Testis (tissue), 3 donors: ENCODE results near the gene TUBA1C. TPM values are rescaled to one million over a fixed set of nuclear protein-coding genes. Genes with fewer than 3 reads are reported as not detected.
A peak's percentile ranks its signal among the peaks of the same experiment; 100 is the strongest.
"Not testable (repeated sequence)": the region's sequence is repeated elsewhere in the genome, so short reads cannot be mapped to it uniquely, and the experiment has no call there.

Experiments
- DNase-seq: peaks from one replicate; pipeline ENCODE4 v3.0.0-alpha.2; 2019
- H3K27ac ChIP-seq, 2 donors: fragments of 200-600 bp; sonication (generic); one replicate each; pipeline ENCODE4 v1.5.1; 2019
- H3K27me3 ChIP-seq: fragments of 200-600 bp; sonication (generic); one replicate; pipeline ENCODE4 v1.5.1; 2019
- H3K36me3 ChIP-seq: fragments of 200-600 bp; sonication (generic); one replicate; pipeline ENCODE4 v1.5.1; 2017; ENCODE audit warnings: low read depth; ENCODE audit errors: missing control alignments
- H3K4me1 ChIP-seq: fragments of 200-600 bp; sonication (generic); one replicate; pipeline ENCODE4 v1.5.1; 2019
- H3K4me3 ChIP-seq, 2 donors: fragments of 200-600 bp; sonication (generic); one replicate each; pipeline ENCODE4 v1.5.1; 2017 to 2019
- H3K9me3 ChIP-seq: fragments of 200-600 bp; sonication (generic); one replicate; pipeline ENCODE4 v1.5.1; 2017
- POLR2A ChIP-seq: fragments of 450-650 bp; IDR thresholded peaks from one replicate; pipeline ENCODE4 v1.6.1; 2017; ENCODE audit warnings: antibody characterized with exemption, mild to moderate bottlenecking, moderate library complexity
- WGBS, 2 donors: methylation state at CpG; one replicate each; pipeline ENCODE4 v1.1.5; 2018; 5-methylcytosine and 5-hydroxymethylcytosine counted together
- intact Hi-C: fragments of 100-400 bp; cut with DNase I; formaldehyde crosslinking; loops from one replicate; pipeline ENCODE4 v1.15.1; 2023; ENCODE audit warnings: low total_unique reads
- polyA plus RNA-seq: library from polyadenylated mRNA; stranded (reverse); fragments of 350-450 nt; fragmentation: Illumina TruSeq; extraction: RNeasy Lipid Tissue Mini Kit (QIAGEN cat#74804); gene quantifications from one replicate; pipeline ENCODE4 v1.2.3, GENCODE V29; 2014; ENCODE audit warnings: low read depth, low replicate concordance; ENCODE audit not compliant: insufficient read depth
- total RNA-seq, 2 donors: library from RNA; depleted of rRNA; stranded (reverse); fragments of >200 nt; gene quantifications; one replicate each; pipeline ENCODE4 v1.2.3, GENCODE V29; 2016
- TF ChIP-seq, protein P1 (sequence below), 3 experiments: fragments of 450-650 bp in 2 of 3; fragments of 200-600 bp in 1 of 3; sonication (generic) in 1 of 3; IDR thresholded peaks; one replicate each; pipeline ENCODE4 v1.5.1; 2016 to 2019; ENCODE audit warnings: antibody characterized with exemption in 3 of 3, mild to moderate bottlenecking in 2 of 3, moderate library complexity in 1 of 3

TUBA1C gene
- total and polyA plus RNA-seq, 3 donors from 2014 or later, result 72.5 to 128 (median 78.2) TPM

DNA sequence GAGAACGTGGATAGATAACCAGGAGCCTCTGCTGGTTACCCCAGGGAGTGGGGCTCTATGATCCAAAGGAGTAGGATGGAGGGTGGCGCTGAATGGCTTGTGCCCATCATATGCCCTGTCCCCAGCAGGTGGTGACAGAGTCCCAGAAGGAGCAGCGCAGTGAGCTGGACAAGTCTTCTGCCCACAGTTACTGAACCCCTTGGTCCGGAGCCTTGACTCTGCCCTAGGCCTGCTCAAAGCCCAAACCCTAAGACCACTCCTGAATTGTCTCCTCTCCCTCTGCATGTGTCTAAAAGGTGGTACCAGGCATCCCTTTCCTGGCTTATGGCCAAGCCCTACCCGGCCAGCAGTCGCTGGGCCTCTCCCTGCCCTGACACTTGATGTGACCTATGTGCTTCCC is 33.3 kb downstream of the TUBA1C start:
- Histone ChIP-seq H3K4me3 (no peak overlapping the region), H3K27me3 (no peaks in the 10 kb centered on the region), H3K4me1 (peaks cover 20% of the 10 kb centered on the region), H3K27ac (no peak overlapping the region), H3K36me3 (no peaks in the 10 kb centered on the region), H3K9me3 (no peaks in the 10 kb centered on the region)
- WGBS, 2 donors, result 51 to 62% methylated on average over 6 of the region's 6 CpGs
- intact Hi-C loops, result no loop called here
- TF ChIP-seq POLR2A, result no peak
- TF ChIP-seq, protein P1, sequence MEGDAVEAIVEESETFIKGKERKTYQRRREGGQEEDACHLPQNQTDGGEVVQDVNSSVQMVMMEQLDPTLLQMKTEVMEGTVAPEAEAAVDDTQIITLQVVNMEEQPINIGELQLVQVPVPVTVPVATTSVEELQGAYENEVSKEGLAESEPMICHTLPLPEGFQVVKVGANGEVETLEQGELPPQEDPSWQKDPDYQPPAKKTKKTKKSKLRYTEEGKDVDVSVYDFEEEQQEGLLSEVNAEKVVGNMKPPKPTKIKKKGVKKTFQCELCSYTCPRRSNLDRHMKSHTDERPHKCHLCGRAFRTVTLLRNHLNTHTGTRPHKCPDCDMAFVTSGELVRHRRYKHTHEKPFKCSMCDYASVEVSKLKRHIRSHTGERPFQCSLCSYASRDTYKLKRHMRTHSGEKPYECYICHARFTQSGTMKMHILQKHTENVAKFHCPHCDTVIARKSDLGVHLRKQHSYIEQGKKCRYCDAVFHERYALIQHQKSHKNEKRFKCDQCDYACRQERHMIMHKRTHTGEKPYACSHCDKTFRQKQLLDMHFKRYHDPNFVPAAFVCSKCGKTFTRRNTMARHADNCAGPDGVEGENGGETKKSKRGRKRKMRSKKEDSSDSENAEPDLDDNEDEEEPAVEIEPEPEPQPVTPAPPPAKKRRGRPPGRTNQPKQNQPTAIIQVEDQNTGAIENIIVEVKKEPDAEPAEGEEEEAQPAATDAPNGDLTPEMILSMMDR (IDR thresholded peaks at IDR 0.05), result no peak
- peak; percentile 26 for DNase-seq

DNA sequence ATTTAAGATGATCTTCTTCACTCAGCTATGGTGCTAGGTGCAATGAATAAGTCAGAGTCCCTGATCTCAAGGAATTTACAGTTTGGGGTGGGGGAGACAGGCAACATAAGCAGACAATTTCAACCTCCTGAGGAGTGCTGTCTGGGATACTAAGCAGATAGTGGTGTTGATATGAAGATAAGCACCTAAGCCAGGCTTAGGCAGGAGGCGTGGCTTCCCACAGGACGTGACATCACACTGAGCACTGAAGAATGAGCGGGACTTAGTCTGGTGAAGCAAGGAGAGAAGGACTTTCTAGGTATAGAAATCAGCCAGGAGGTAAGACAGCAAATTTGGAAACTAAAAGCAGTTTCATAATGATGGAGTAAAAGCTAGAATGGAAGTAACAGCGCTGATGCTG is 36.9 kb downstream of the TUBA1C start:
- Histone ChIP-seq H3K27me3 (no peaks in the 10 kb centered on the region), H3K27ac (no peak overlapping the region), H3K9me3 (no peaks in the 10 kb centered on the region), H3K4me3 (no peak overlapping the region), H3K36me3 (no peaks in the 10 kb centered on the region), H3K4me1 (peaks cover 11% of the 10 kb centered on the region)
- no peak for DNase-seq
- TF ChIP-seq POLR2A, result no peak
- TF ChIP-seq, protein P1 (IDR thresholded peaks at IDR 0.05), result no peak
- intact Hi-C loops, result no loop called here
- whole genome bisulfite sequencing, 2 donors, result 88% methylated on average over 4 of the region's 4 CpGs

DNA sequence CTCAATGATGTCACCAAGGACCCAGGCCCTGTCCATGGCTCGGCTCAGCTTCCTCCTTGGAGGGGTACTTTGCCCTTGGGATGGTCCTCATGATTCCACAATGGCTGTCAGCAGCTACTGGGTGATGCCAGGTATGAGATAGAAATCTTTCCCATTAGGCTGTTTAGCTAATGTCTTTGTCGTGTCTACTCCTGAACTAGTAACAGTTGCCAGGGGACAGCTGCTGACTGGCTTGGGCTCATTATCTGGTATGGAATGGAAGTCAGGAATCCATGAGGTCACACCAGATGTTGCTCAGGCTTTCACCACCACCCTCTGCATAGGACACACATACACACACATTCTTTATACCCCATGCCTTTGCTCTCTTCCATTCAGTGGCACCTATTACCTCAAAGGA is 39.3 kb downstream of the TUBA1C start:
- TF ChIP-seq, protein P1 (IDR thresholded peaks at IDR 0.05), result no peak
- TF ChIP-seq POLR2A, result no peak
- Histone ChIP-seq H3K27me3 (no peaks in the 10 kb centered on the region), H3K27ac (no peak overlapping the region), H3K4me1 (no peaks in the 10 kb centered on the region), H3K9me3 (no peaks in the 10 kb centered on the region), H3K4me3 (no peak overlapping the region), H3K36me3 (no peaks in the 10 kb centered on the region)
- WGBS, 2 donors, result 69 to 75% methylated on average over 2 of the region's 2 CpGs
- intact Hi-C loops, result no loop called here
- no peak for DNase-seq

DNA sequence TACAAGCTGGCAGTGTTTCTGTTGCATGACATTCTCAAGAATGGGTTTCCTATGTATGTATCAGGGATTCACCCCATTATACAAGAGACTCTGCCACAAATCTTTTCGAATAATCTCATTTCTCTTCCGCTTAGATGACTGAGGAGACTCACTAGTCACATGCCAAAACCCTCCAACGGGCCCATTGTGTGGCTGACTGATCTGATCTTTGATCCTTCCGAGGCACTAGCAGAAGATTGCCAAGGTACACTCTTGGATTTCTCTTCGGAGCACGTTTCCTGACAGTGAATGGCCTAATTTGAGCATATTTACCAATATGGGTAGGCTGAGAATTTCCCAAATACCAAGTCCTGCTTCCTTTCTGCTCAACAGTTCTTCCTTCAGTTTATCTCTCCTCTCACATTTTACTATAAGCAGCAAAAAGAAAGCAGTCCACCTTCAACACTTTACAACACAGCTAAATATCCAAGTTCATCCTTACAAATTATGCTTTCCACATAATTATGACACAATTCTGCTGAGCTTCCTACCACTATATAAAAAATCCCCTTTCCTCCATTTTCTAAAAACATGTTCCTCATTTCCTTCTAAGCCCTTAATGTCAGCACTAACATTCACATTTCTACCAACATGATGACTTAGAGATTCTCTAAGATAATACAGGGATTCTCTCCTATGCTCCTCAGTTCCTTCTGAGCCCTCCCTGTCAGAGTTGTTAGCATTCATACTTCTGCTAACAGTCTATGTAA is 41.1 kb downstream of the TUBA1C start:
- no peaks in the 10 kb centered on the region for H3K36me3 ChIP-seq
- H3K27ac ChIP-seq, result no peak overlapping the region
- H3K9me3 ChIP-seq, result no peaks in the 10 kb centered on the region
- no peak for TF ChIP-seq POLR2A
- TF ChIP-seq, protein P1 (IDR thresholded peaks at IDR 0.05), result no peak
- H3K4me3 ChIP-seq, result no peak overlapping the region
- intact Hi-C loops, result no loop called here
- 86 to 88% methylated on average over 6 of the region's 6 CpGs for WGBS, 2 donors
- H3K27me3 ChIP-seq, result no peaks in the 10 kb centered on the region
- DNase-seq, result no peak
- H3K4me1 ChIP-seq, result no peaks in the 10 kb centered on the region

DNA sequence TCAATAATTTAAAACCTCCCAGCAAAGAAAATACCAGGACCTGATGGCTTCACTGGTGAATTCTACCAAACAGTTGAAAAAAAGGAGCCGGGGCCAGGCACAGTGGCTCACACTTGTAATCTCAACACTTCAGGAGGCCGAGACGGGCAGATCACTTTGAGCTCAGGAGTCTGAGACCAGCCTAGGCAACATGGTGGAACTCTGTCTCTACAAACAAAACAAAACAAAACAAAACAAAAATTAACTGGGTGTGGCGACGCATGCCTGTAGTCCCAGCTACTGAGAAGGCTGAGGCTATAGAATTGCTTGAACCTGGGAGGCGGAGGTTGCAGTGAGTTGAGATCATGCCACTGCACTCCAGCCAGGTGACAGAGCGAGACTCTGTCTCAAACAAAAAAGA is 44.5 kb downstream of the TUBA1C start:
- Histone ChIP-seq H3K27ac (no peak overlapping the region), H3K36me3 (no peaks in the 10 kb centered on the region), H3K4me1 (no peaks in the 10 kb centered on the region), H3K9me3 (no peaks in the 10 kb centered on the region), H3K4me3 (no peak overlapping the region), H3K27me3 (no peaks in the 10 kb centered on the region)
- TF ChIP-seq, protein P1 (IDR thresholded peaks at IDR 0.05), result no peak
- TF ChIP-seq POLR2A, result no peak
- 87 to 96% methylated on average over 7 of the region's 7 CpGs for WGBS, 2 donors
- no peak for DNase-seq
- intact Hi-C loops, result no loop called here

DNA sequence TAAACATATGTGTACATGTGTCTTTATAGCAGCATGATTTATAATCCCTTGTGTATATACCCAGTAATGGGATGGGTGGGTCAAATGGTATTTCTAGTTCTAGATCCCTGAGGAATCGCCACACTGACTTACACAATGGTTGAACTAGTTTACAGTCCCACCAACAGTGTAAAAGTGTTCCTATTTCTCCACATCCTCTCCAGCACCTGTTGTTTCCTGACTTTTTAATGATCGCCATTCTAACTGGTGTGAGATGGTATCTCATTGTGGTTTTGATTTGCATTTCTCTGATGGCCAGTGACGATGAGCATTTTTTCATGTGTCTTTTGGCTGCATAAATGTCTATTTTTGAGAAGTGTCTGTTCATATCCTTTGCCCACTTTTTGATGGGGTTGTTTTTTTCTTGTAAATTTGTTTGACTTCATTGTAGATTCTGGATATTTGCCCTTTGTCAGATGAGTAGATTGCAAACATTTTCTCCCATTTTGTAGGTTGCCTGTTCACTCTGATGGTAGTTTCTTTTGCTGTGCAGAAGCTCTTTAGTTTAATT is 45.6 kb downstream of the TUBA1C start:
- H3K36me3 ChIP-seq, H3K27me3 ChIP-seq, H3K27ac ChIP-seq, H3K4me3 ChIP-seq, H3K9me3 ChIP-seq, intact Hi-C loops, DNase-seq, H3K4me1 ChIP-seq: not testable (repeated sequence)
- 81 to 86% methylated on average over 2 to 3 of the region's 3 CpGs for WGBS, 2 donors
